HCT116 (cell line): ENCODE results near the gene CTTNBP2.

Source experiments
- ATF3 ChIP-seq: IDR thresholded peaks from 2 replicates; pipeline ENCODE4 v1.6.1; 2012
- EZH2 ChIP-seq: fragments of 200-600 bp; sonication (generic); IDR thresholded peaks from 2 replicates; pipeline ENCODE4 v1.6.1; 2017; ENCODE audit warnings: antibody characterized with exemption, mixed run types
- EZH2phosphoT487 ChIP-seq: fragments of 200-600 bp; IDR thresholded peaks from 2 replicates; pipeline ENCODE4 v1.6.1; 2018; ENCODE audit warnings: antibody characterized with exemption, borderline replicate concordance
- FOSL1 ChIP-seq: IDR thresholded peaks from 2 replicates; pipeline ENCODE4 v1.6.1; 2012; ENCODE audit warnings: low read depth
- MAX ChIP-seq: IDR thresholded peaks from 2 replicates; pipeline ENCODE4 v1.6.1; 2012
- POLR2A ChIP-seq: IDR thresholded peaks from 2 replicates; pipeline ENCODE4 v1.7.0; 2011; ENCODE audit warnings: borderline replicate concordance; ENCODE audit not compliant: insufficient read depth, insufficient read length; ENCODE audit errors: extremely low read depth
- RAD21 ChIP-seq: IDR thresholded peaks from 2 replicates; pipeline ENCODE4 v1.6.1; 2012; ENCODE audit warnings: low read depth, mild to moderate bottlenecking
- REST ChIP-seq: IDR thresholded peaks from 2 replicates; pipeline ENCODE4 v1.6.1; 2012; ENCODE audit warnings: low read depth
- SP1 ChIP-seq: IDR thresholded peaks from 2 replicates; pipeline ENCODE4 v1.6.1; 2012; ENCODE audit warnings: low read depth
- SRF ChIP-seq: IDR thresholded peaks from 2 replicates; pipeline ENCODE4 v1.6.1; 2012; ENCODE audit warnings: low read depth
- TCF7L2 ChIP-seq: IDR thresholded peaks from 2 replicates; pipeline ENCODE4 v1.7.0; 2011; ENCODE audit warnings: borderline replicate concordance, inconsistent platforms; ENCODE audit not compliant: insufficient read depth, insufficient read length; ENCODE audit errors: extremely low read depth
- YY1 ChIP-seq: IDR thresholded peaks from 2 replicates; pipeline ENCODE4 v1.6.1; 2011; ENCODE audit warnings: low read length, low read depth, moderate library complexity, mild to moderate bottlenecking; ENCODE audit not compliant: insufficient replicate concordance; ENCODE audit errors: extremely low read depth
- TF ChIP-seq, protein P1 (sequence below), 3 experiments: fragments of 200-600 bp in 1 of 3; sonication (generic) in 1 of 3; IDR thresholded peaks in 2 of 3; conservative IDR thresholded peaks in 1 of 3; 2 replicates each; pipeline ENCODE4 v1.5.1; 2012 to 2017; ENCODE audit warnings: low read depth in 2 of 3, low read length in 2 of 3, antibody characterized with exemption in 1 of 3, borderline replicate concordance in 1 of 3, control low read depth in 1 of 3, mild to moderate bottlenecking in 1 of 3, mixed read lengths in 1 of 3, mixed run types in 1 of 3, moderate library complexity in 1 of 3; ENCODE audit not compliant: insufficient read depth in 1 of 3

DNA sequence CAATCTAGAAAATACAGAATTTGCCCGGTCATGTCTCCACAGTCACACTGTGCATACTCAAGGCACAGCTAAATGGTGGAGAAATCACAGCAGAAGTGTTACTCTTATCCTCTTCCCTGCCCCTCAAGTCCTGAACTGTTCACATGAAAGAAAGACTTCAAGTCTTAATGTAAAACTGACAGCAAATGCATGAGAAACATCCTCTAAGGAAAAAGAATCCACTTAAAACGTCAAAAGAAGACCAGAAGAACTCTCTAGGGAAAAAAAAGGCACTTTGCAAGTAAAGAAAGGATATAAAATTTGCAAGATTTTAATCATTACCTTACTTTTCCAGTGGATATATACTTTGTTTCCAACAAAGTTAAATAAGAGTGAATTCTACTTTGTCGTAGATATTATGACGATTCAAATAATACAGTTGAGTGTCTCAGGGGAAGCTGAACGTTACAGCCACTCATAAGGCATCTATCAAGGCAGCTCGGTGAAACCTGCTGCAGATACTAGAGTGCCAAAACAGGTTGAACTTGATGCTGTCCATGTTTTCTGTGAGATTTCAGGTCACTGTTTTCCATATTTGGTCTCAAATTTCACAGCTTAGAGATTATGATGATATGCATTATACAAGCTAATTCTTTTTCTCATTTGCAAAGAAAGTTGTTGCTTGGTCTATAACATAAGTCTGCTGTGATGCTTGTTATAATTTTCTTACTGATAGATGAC lies 155.0 kb downstream of the CTTNBP2 start:
- TF ChIP-seq, protein P1, sequence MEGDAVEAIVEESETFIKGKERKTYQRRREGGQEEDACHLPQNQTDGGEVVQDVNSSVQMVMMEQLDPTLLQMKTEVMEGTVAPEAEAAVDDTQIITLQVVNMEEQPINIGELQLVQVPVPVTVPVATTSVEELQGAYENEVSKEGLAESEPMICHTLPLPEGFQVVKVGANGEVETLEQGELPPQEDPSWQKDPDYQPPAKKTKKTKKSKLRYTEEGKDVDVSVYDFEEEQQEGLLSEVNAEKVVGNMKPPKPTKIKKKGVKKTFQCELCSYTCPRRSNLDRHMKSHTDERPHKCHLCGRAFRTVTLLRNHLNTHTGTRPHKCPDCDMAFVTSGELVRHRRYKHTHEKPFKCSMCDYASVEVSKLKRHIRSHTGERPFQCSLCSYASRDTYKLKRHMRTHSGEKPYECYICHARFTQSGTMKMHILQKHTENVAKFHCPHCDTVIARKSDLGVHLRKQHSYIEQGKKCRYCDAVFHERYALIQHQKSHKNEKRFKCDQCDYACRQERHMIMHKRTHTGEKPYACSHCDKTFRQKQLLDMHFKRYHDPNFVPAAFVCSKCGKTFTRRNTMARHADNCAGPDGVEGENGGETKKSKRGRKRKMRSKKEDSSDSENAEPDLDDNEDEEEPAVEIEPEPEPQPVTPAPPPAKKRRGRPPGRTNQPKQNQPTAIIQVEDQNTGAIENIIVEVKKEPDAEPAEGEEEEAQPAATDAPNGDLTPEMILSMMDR (IDR thresholded peaks at IDR 0.05 in 2 of 3, conservative IDR thresholded peaks at IDR 0.05 in 1 of 3; ENCODE audit: borderline replicate concordance in 1 of 3, insufficient read depth in 1 of 3, low read depth in 2 of 3, low read length in 2 of 3), result no peak
- TF ChIP-seq ATF3 (no peak), POLR2A (no peak), EZH2phosphoT487 (no peak), REST (no peak), FOSL1 (no peak), YY1 (no peak), RAD21 (no peak), MAX (no peak), SRF (no peak), TCF7L2 (no peak), EZH2 (no peak), SP1 (no peak)
